ENCODE results near the gene ASTN2. TPM values are rescaled to one million over a fixed set of nuclear protein-coding genes. Genes with fewer than 3 reads are reported as not detected.

Gene ASTN2
- total and polyA plus RNA-seq, 2 donors (not counting 3 experiments of a cell fraction or from before 2014, with no cell fraction given), result 1.0 to 1.9 TPM

- no peak for TF ChIP-seq POLR2A (IDR thresholded peaks at IDR 0.05; ENCODE audit: low read depth, low read length)
- TF ChIP-seq FOS (IDR thresholded peaks at IDR 0.05; ENCODE audit: borderline replicate concordance, insufficient read depth, low read length), result no peak
- no peak for TF ChIP-seq JUN (IDR thresholded peaks at IDR 0.05; ENCODE audit: borderline replicate concordance, insufficient read depth, insufficient read length, low read depth)
- no peak for TF ChIP-seq MYC (IDR thresholded peaks at IDR 0.05; ENCODE audit: low read depth, low read length)
- no peak for TF ChIP-seq POLR2AphosphoS5 (IDR thresholded peaks at IDR 0.05; ENCODE audit: insufficient read depth, low read depth, low read length)
- Histone ChIP-seq H3K9me3 (replicated peaks; ENCODE audit: control insufficient read depth, insufficient read depth, low read length) (no peaks in the 10 kb centered on the region), H3K36me3 (ENCODE audit: control insufficient read depth in 2 of 2, extremely low read depth in 1 of 2, insufficient read depth in 2 of 2, low read length in 2 of 2) (no peaks in the 10 kb centered on the region), H3K4me1 (ENCODE audit: control insufficient read depth, extremely low read depth, insufficient read depth, low read length) (no peaks in the 10 kb centered on the region), H3K4me3 (replicated peaks in 1 of 3; ENCODE audit: insufficient read depth in 1 of 3, low read depth in 1 of 3, low read length in 3 of 3) (no peak overlapping the region), H3K27ac (ENCODE audit: insufficient read depth, low read depth, low read length) (no peak overlapping the region), H3K9ac (replicated peaks; ENCODE audit: extremely low read depth, insufficient read depth, low read length) (no peak overlapping the region), H3K79me2 (ENCODE audit: control insufficient read depth, insufficient read depth, low read length) (no peaks in the 10 kb centered on the region), H3K9me1 (replicated peaks; ENCODE audit: control insufficient read depth, extremely low read depth, insufficient read depth, low read length) (no peaks in the 10 kb centered on the region), H3K4me2 (ENCODE audit: insufficient read depth, low read length) (no peak overlapping the region), H4K20me1 (replicated peaks; ENCODE audit: control insufficient read depth, extremely low read depth, insufficient read depth, low read length) (no peaks in the 10 kb centered on the region), H3K27me3 (ENCODE audit: control insufficient read depth in 2 of 2, insufficient read depth in 2 of 2, low read length in 2 of 2) (no peaks in the 10 kb centered on the region), H2AFZ (ENCODE audit: low read depth, low read length) (no peak overlapping the region)
- no TSS peak for BruUV-seq (replicated peaks)
- FAIRE-seq, result no peak
- DNase-seq (ENCODE audit: low read depth, low spot score), result no peak
- ChIA-PET CTCF (no interaction called here), POLR2A (no interaction called here)
- dilution Hi-C loops (cut with MboI; ENCODE audit: extremely low pct_ligation_motif_present, low sequenced_read_pairs), result no loop called here
- intact Hi-C loops (cut with micrococcal nuclease), result no loop called here
Measured at GRCh38 chr9:116574027-116574679, 840.7 kb downstream of the ASTN2 start.

GRCh38 chr9:116572095-116572748 is 842.6 kb downstream of the ASTN2 start:
- Histone ChIP-seq H3K4me2 (ENCODE audit: insufficient read depth, low read length) (no peak overlapping the region), H3K9me3 (replicated peaks; ENCODE audit: control insufficient read depth, insufficient read depth, low read length) (no peaks in the 10 kb centered on the region), H3K27me3 (ENCODE audit: control insufficient read depth in 2 of 2, insufficient read depth in 2 of 2, low read length in 2 of 2) (no peaks in the 10 kb centered on the region), H4K20me1 (replicated peaks; ENCODE audit: control insufficient read depth, extremely low read depth, insufficient read depth, low read length) (no peaks in the 10 kb centered on the region), H3K36me3 (ENCODE audit: control insufficient read depth in 2 of 2, extremely low read depth in 1 of 2, insufficient read depth in 2 of 2, low read length in 2 of 2) (no peaks in the 10 kb centered on the region), H2AFZ (ENCODE audit: low read depth, low read length) (no peak overlapping the region), H3K9ac (replicated peaks; ENCODE audit: extremely low read depth, insufficient read depth, low read length) (no peak overlapping the region), H3K4me3 (replicated peaks in 1 of 3; ENCODE audit: insufficient read depth in 1 of 3, low read depth in 1 of 3, low read length in 3 of 3) (no peak overlapping the region), H3K27ac (ENCODE audit: insufficient read depth, low read depth, low read length) (no peak overlapping the region), H3K79me2 (ENCODE audit: control insufficient read depth, insufficient read depth, low read length) (no peaks in the 10 kb centered on the region), H3K4me1 (ENCODE audit: control insufficient read depth, extremely low read depth, insufficient read depth, low read length) (no peaks in the 10 kb centered on the region), H3K9me1 (replicated peaks; ENCODE audit: control insufficient read depth, extremely low read depth, insufficient read depth, low read length) (no peaks in the 10 kb centered on the region)
- dilution Hi-C loops (cut with MboI; ENCODE audit: extremely low pct_ligation_motif_present, low sequenced_read_pairs), result no loop called here
- DNase-seq (ENCODE audit: low read depth, low spot score) (peak; percentile 41), FAIRE-seq (no peak)
- TF ChIP-seq CTCF (IDR thresholded peaks at IDR 0.05; ENCODE audit: extremely low read depth in 1 of 2, insufficient read depth in 1 of 2, low read depth in 1 of 2, low read length in 2 of 2) (peak; percentile 64 to 87), MYC (IDR thresholded peaks at IDR 0.05; ENCODE audit: low read depth, low read length) (no peak)
- ChIA-PET CTCF (interaction anchor here (0.6 to 2.1 kb wide), 6 partner anchors 418 to 989 kb away, joined by 3 to 13 read pairs (median 4); partner anchors contain the start of gene PAPPA), POLR2A (no interaction called here)
- intact Hi-C loops (cut with micrococcal nuclease), result loop anchor here (1.0 to 2.0 kb wide), 3 partner anchors 409 to 689 kb away; partner anchors contain the start of gene PAPPA
- BruUV-seq (replicated peaks), result no TSS peak

All from endothelial cell of umbilical vein (primary cell).